ENCODE measurements around the gene UBAP2.
"Not testable (repeated sequence)": the region's sequence is repeated elsewhere in the genome, so short reads cannot be mapped to it uniquely, and the experiment has no call there.

The UBAP2 gene

DNA sequence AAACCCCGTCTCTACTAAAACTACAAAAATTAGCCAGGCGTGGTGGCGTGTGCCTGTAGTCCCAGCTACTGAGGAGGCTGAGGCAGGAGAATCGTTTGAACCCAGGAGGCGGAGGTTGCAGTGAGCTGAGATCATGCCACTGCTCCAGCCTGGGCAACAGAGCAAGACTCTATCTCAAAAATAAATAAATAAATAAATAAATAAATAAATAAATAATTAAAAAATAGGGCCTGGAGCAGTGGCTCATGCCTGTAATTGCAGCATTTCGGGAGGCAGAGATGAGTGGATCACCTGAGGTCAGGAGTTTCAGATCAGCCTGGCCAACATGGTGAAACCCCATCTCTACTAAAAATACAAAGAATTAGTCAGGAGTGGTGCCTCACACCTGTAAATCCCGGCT, 86.2 kb downstream of the UBAP2 start:
- DNase-seq, result not testable (repeated sequence)

DNA sequence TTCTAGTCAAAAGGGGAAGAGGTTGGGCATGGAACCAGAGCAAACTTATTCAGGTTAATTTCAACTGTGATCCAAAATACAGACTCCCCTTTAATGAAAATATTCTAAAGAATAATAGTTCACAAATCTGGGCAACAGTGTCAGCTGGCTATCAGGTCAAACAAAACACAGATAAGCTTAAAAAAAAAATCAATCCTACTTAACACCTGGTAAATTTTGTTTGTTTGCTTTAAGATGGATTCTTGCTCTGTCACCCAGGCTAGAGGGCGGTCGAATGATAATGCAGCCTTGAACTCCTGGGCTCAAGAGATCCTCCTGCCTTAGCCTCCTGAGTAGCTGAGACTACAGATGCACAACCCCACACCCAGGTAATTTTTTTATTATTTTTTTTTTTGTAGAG, 89.0 kb downstream of the UBAP2 start:
- no peak for DNase-seq

DNA sequence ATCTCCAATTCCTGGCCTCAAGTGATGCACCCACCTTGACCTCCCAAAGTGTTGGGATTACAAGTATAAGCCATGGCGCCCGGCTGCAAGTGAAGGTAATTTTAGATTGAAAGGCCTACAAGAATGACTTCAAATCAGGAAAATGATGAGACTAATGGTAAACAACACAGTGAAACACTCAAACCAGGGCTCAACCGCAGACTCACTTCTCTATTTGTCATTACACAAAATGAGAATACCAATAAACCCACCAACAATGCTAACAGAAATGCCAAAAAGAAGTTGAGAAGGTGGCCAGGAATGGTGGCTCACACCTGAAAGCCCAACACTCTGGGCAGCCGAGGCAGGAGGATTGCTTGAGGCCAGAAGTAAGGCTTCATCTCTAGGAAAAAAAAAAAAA, 92.1 kb downstream of the UBAP2 start:
- DNase-seq, result no peak

DNA sequence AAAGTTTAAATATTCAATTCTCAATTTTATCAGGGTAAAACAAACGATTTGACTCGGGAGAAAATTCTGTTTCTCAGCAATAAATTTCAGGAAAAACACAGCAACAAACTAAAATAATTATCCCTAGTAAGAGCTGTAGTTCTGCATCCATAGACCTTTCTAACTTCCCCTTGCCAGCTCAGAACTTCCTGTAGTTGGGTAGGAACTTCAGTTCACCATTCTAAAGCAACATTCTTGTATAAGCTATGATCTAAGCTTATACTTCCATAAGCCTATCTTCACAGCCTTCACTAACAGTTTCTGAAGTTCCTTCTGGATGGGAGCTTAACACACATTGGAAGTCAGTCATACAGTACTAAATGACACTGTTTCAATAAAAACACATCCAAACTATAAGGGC, 96.6 kb downstream of the UBAP2 start:
- no peak for DNase-seq

DNA sequence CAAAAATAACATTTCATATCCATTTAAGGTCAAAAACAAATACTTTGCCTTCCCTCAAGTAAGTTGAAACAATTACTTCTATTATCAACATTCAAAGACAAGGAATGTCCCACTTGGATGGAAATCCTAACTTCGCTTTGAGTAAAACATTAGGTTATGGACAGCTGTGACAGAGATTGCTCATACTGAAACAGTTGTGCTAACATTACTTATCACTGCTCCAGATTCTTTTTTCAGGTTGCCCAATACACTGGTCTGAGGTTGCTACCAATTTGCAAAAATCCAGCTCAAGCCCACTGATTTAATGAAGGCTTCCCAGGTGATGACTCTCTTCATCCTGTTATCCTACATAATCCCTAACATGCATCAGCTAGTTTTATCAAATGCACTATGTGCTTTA, 98.3 kb downstream of the UBAP2 start:
- DNase-seq, result no peak

DNA sequence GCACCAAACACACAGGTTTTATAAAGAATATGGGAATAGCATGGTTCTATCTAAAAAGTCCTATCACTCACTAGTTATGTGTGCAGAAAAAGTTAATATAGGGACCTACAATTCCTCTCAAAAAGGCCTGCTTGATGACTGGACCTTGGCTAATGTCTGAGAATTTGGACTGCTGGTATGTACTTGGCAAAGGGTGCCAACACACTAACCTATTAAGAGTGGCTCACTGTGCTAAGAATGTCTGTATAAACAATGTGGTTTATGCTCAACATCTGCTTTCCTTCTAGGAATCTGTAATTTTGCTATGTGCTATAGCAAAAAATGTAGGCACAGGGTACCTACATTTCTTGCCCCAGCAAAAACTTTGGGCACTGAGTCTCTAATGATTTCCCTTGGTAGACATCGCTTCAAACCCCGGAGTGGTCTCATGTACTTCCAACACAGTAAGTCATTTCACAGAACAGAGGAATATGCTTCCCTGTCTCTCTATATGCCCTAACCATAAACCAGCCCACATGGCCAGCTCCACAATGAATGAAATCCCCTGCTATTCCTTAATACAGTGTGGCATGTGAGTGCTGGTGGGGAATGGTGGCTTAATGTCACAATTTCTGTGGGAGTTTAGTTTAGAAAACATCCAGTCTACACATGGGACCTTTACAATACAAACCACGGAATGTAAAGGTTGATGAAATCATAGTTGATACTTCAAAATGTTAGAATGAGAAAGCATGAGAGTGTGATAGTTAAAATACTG, 101.7 kb downstream of the UBAP2 start:
- DNase-seq, result no peak

DNA sequence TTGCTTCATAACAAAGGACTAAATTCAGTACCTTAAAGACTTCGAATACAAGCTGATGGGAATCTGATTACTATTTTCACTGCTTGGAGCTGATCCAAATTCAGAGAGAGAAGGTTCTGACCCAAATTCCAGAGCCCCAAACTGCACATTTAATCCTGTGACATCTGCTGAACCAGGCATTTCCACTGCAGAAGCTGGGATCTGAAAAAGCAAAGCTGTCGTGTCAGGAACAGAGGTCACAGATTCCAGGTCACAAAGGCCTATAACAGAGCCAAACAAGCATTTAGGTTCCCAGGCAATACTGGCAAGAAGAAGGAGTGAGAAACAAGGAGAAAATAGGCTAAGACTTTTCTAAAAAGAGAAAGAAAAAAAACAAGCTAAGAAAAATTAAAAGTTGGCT, 105.3 kb downstream of the UBAP2 start:
- no peak for DNase-seq

DNA sequence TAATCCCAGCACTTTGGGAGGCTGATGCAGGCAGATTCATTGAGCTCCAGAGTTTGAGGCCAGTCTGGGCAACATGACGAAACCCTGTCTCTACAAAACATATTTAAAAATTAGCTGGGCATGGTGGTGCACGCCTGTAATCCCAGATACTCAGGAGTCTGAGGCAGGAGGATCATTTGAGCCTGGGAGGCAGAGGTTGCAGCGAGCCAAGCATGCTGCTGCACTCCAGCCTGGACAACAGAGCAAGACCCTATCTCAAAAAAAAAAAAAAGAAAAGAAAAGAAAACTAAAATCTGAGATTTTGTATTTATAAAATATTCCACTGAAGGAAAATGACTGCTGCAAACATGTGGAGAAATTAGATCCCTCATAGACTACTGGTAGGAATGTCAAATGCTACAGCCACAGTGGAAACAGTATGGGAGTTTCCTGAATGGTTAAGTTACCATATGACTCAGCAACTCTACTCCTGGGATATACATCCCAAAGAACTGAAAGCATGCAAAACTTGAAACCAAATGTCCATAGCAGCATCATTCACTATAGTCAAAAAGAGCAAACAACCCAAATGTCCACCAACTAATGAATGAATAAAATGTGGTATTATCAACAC, 106.1 kb downstream of the UBAP2 start:
- DNase-seq, result no peak

DNA sequence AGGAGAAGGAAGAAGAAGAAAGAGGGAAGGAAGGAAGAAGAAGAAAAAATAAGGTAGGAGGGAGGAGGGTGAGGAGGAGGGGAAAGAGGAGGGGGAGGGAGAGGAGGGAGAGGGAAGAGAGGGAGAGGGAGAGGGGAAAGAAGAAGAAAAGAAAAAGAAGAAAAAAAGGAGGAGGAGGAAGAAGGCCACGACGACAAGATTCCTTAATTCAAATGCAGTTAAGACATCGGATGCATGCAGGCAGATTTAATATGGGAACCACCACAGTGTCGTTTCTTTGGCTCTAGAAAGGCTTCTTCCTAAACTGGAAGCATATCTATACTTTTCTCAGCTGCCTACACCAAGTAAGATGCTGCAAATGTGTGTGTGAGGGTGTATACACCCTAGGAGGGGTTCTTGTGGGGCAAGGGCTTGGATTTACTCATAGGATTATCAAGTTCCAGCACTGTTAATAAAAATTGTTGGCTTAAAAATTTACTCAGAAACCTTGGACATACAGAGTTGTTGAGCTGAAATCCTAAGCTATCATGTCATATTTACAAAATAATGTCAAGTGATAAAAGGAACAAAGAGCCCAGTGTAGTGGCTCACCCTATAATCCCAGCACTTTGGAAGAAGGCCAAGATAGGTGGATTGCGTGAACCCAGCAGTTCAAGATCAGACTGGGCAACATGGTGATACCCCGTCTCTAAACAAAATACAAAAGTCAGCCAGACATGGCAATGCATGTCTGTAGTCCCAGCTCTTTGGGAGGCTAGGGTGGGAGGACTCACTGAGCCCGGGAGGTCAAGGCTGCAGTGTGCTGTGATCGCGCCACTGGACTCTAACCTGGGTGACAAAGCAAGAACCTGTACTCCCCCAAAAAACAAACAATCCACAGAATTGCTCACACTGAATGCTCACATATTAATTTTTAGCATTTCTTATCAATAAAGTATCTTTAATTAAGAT, 108.5 kb downstream of the UBAP2 start:
- no peak for DNase-seq

DNA sequence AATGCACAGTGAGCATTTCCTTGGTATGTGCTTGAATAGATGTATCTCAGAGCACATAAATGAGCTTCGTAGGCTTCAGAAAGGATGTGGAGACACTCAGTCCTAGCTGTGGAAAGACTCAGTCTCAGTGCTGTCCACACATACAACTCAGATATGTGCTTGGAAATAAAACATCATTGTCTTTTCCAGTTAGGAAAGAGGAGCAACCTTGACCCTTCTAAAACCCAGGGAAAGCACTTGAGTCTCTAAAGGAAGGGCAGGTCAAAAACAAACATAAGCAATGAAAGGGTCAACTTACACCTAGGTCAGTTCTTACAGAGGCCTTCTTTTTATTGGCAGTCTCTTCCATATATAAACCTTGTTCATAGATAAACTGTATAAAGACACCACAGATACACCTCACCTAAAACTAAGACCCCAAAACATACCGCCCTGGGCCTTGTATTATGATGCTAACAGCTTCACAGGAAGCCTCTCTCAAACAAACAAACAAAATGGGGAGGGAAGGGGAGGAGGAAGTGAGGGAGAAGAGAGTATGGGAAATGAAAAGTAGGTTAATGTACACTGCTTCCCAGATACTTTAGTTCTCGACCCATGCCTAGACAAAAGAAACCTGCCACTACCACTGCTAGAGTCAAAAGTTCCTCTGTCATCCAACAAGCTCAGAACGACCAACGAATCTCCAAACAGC, 114.4 kb downstream of the UBAP2 start:
- no peak for DNase-seq

DNA sequence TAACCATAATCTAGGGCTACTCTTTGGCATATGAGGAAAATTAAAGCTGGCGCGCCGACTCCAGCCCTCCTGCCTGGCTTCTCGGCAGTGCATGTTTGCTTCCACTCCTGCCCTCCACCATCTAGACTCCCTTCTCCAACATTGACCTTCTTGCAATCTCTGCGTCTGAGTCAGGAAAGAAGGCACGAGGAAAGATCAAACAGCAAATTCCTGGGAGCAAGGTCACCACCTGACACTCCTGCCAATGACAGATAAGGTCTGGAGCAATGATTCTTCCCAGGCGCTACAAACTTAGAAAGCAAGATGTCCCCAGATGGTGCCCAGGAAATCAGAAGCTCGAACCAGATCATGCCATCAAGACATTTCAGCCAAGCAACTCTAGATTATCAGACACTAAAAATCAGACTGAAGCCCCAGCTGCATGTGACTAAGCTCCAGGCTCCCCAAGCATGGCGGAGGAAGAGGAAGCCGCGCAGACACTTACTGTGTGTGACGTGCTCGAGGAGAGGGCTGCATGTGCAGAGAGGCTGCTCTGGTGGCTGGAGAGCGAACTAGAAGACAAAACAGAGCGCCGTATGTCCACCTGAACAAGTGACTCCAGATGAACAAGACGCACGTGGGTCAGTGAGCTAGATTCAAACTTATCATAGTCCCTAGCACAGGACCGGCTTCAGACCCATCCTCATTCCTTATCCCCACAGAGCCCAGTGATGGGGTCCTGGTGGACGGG, 116.4 kb downstream of the UBAP2 start:
- DNase-seq, result no peak

DNA sequence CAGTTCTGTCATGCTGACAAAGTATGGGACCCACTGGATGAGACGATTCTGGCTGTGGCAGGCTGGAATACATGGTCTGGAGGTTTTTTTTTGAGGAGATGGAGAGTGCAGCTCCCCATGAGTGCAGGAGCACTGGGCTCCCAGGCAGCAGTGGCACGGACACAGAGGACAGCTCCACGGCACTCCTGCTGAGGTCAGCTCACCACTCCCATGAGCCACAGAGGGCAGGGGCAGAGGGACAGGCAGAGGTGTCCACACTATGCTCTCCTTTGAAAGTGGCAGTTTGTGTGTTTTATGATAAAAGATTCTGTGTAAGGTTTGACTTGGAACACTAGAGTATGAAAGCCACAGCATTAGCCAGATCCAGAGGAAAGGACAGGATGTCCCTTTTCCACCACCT, 117.4 kb downstream of the UBAP2 start:
- no peak for DNase-seq

DNA sequence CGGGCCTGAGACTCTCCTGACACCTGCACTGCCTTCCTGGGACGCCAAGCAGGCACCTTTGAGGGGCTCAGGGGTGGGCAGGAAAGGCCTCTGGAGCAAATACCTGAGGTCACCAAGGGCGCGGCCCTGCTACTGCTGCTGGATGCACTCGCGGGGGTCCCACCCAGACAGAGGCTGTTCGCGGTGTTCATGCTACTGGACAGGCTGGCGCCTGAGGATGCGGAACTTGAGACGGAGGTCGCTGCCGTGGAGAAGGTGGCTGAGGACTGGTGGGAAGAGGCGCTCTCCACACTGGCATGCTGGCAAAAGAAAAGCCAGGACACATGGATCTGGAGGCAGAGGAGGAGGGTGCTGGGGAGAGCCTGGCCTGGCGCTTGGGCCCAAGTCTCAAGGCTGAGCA, 121.0 kb downstream of the UBAP2 start:
- DNase-seq, result no peak

DNA sequence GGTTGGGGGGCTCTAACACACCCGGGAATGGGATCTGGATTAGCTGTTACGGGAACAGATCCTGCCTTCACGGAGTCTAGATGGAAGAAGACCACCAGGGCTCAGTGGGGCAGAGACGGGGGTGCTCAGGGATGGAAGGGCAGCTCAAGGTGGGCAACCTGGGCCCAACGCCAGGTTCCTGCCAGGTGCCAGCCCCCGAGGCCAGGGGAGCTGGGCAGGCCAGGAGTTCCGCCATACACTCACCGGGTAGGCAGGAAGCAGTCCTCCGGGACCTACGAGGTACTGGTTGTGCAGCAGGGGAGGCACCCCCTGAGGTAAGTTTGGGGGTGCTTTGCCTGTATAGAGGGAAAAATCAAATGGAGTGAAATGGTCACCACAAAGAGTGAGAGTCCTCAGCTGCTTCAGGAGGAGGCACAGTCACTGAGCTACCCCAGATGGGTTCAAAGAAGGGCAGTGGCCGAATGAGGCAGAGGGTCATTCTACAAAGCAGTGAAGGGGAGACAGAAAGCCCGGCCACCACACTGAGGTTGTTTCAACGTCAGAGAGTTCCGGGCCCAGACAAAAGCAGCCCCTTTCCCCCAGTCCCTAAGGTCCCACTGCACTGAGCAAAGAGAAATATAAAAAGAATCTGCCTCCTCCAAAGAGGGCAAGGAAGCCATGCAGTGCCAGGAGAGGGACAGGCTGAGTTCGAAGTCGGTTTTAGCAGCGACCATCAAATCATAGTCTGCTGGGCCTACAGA, 121.8 kb downstream of the UBAP2 start:
- DNase-seq, result no peak

DNA sequence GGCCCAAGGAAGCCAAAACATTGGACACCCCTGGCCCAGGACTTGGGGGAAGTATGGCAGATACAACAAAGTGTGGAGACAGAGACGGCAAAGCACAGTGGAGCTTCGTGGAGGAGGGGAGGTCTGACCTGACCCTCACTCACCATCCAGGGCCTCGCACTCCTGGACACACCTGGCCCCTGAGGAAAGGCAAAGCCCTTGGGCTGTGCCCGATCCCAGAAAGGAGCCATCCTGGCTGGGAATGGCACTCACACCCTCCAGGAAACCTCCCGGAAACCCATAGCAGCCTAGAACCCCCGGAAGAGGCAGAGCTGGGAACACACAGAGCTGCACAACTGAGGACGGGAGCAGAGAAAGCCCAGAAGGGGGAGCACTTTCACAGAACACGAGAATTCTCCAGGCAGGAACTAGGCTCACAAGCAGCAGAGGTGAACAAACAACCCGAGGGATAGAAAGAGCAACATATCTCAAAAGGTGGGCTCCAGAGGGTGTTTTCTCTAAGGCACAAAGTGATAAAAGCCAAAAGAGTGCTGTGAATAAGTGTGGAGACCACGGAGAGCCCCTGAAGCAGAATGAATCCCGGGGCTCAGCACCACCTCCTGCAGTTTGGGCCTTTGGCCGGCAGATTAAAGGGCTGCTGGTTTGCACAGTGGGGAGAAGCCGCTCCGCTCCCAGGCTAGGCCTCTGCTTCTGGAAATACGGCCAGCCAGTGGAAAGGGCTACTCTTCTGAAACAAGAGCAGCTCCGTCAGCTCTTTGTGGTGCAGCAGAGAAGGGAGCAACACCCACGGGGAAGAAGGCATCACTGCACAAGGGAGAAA, 123.5 kb downstream of the UBAP2 start:
- no peak for DNase-seq

DNA sequence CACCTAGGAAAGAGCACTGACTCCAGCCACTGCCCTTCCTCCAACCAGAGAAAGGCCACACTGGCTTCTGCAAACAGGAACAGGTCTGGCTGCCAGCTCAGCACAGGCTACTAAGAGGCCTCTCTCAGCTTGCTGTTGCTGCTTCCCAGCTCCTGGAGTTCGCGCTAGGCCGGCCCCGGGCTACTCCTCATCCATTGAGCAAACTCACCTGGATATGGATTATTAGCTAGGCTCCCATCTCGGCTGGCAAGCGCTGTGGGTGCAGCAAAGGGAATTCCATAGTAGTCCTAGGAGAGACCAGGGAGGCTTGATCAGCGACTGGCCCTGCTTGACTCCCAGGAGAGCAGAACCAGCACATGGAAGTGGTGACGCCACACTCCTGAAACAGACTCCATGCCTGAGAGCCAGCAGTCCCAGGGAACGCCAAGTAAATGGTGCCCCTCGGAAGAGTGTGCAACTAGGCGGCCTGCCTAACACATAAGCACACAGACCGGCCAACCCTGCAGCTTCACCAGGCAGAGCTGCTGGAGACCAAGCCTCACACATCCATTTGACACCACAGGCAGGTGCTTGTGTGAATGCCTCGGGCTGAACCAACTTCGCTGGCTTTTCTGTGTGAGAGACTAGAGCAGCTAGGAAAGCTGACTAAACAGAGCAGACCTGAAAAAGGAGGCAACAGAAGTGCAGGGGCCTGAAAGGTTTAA, 124.5 kb downstream of the UBAP2 start:
- no peak for DNase-seq

DNA sequence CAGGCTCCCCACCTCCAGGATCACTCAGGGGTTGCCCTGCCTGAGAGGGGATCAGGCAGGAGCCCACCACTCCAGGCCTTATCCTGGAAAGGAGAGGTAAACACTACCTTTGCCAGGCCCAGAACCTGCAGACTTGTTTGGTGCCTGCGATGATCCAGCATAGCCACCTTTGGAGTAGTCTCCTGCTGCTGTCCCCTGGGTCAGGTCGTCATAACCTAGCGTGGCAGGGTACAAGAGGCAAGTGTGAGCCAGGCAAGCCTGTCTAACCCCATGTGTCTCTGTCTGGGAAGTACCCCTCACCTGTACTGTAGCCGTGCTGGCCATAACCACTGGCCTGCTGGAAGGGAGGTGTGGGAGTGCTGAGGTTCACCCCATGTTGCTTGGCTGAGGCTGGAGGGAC, 125.6 kb downstream of the UBAP2 start:
- no peak for DNase-seq

DNA sequence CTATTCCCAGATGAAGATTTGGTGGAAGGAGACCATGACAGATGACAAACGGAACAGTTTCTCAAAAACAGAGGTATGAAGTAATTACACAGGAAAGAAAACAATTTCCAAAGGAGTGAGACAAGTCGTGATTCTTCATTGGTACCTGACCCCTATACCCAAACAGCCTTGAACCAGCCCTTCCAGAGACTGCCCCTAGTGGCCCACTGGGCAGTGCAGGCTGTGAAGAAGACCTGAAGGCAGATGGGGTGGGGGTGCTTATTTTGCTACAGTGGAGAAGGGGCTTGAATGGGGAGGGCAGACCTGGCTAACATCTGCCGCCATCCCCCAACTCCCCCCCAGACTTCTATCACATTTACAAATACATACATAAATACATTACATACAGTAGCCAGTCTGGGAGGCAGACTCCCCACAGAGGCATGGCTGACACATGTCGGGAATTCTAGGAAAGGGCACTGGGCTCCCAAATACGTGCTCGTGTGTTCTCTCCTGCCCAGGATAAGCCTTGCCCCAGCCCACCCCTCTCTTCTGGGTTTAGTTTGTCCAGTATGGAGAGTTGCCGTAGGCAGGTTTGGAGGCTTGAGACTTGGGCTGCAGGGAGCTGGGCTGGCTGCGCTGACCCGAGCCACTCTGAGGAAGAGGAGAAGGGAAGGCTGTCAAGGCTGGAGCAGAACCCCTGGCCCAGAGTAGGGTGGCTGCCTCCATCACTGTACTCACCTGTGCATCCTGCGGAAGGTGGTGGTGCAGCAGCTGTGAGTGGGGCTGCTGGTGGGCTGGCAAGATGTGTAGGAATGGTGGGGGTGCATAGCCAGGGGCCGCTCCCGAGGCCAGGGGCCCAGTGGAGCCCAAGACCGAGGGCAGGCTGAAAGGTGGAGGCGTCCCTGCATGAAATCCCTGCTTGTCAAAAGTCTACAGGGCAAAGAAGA, 126.5 kb downstream of the UBAP2 start:
- DNase-seq, result no peak

Measured in NCI-H2171 (cell line).